ENCODE results near the gene LSM4. TPM values are rescaled to one million over a fixed set of nuclear protein-coding genes. Genes with fewer than 3 reads are reported as not detected.

LSM4 gene
- total and polyA plus RNA-seq, 2 of the 4 experiments (the other 2 are of a cell fraction): 44.8 to 118 TPM

DNA sequence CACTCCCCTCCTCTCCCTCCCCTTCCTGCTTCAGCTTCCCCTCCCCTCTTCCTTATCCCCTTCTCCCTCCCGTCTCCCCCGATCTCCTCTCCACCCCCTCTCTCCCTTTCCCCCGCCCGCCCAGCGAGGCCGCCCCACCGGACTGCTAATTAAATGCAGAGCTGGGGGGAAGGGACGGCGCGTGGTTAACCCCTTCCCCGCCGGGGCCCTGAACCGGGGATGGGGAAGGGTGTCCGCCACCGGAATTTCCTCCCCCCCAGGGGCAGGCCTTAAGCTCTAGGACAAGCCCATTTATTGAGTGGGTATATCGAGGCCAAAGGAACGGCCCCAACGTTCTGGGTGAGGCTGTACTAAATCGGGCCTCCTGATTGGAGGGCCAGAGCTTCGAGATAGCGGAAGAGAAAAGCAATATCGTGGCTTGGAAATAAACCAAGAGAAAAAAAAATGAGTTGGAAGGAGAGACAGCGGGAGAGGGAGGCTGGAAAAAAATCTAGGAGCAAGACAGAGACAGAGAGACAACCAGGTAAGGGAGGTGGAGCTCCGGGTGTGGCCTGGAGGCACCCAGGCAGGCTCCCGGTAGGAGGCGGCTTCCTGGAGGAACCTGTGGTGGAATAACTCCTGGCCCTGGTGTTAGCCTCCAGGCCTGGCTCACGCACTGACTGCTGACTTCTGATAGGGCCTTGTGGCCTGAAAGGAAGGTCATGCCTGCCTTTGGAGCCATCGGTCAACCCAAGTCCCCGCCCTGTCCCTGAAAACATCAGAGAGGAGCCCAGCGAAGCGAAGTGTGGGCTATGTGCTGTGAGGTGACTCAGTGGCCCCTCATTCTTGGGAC, 29.9 kb downstream of the LSM4 start (continued):
- no peak for TF ChIP-seq CTCF (conservative IDR thresholded peaks at IDR 0.05; ENCODE audit: low read depth, low read length)

DNA sequence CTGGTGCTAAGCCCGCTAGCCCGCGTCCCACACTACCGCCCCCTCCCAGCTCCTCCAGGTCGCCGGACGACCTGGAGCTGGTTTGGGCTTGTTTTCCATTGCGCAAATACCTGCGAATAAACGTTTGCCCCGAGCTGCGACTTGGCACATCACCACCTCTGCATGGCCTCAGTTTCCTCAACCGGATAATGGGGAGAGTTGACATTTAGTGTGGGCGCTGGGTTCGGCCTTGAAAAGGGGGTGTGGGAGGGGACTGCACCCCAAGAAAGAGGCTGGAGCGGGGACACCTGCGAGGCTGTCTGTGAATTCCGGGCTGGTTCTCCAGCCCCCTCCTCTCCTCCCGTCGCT, 30.4 kb downstream of the LSM4 start:
- BruUV-seq (replicated peaks): no TSS peak

More for the DNA sequence above, 30.4 kb downstream of the LSM4 start:
- peak overlapping the region; percentile 74 for H3K18ac ChIP-seq (ENCODE audit: low read depth, low read length)
- H4K8ac ChIP-seq (ENCODE audit: low read depth in 2 of 2, low read length in 2 of 2): peak overlapping the region; percentile 98 to 100
- WGBS, 2 experiments (ENCODE audit: extremely low coverage in 2 of 2, insufficient read length in 1 of 2): 0% methylated on average over 2 of the region's 20 CpGs; no CpG with 5 or more reads in 1 of the 2 experiments
- H2BK20ac ChIP-seq (ENCODE audit: low read depth, low read length): peak overlapping the region; percentile 79
- ChIA-PET CTCF (interaction anchor here (0.5 to 3.0 kb wide), 3 partner anchors 13 to 240 kb away, joined by 3 to 23 read pairs (median 5); no protein-coding TSS in a partner anchor), POLR2A (ENCODE audit: unreplicated experiment) (interaction anchor here (0.5 to 2.4 kb wide), 6 partner anchors 11 to 35 kb away, joined by 3 to 17 read pairs (median 6); partner anchors contain the start of genes JUND and LSM4)
- peak overlapping the region; percentile 93 for H3K23ac ChIP-seq (ENCODE audit: low read depth, low read length)
- dilution Hi-C loops (cut with HindIII; ENCODE audit: low sequenced_read_pairs, unreplicated experiment) (no loop called here), intact Hi-C loops (cut with micrococcal nuclease) (no loop called here), in situ Hi-C loops (cut with MboI; ENCODE audit: low sequenced_read_pairs) (no loop called here)
- H2AK5ac ChIP-seq (ENCODE audit: low read depth, low read length): peak overlapping the region; percentile 99
- H3K4me3 ChIP-seq (ENCODE audit: insufficient read depth, low read depth, low read length): peak overlapping the region; percentile 49
- H4K91ac ChIP-seq (ENCODE audit: insufficient read depth, low read depth, low read length): peak overlapping the region; percentile 98
- peak overlapping the region; percentile 99 for H3K4ac ChIP-seq (ENCODE audit: low read depth, low read length)
- H3K27ac ChIP-seq (ENCODE audit: insufficient read depth, low read length): peak overlapping the region; percentile 92
- peak overlapping the region; percentile 72; the same call in 2 of the 3 replicates for H2BK15ac ChIP-seq (ENCODE audit: low read depth, low read length)
- H3K4me2 ChIP-seq (ENCODE audit: low read depth, low read length): peak overlapping the region; percentile 89
- peak overlapping the region; percentile 99 for H2AK9ac ChIP-seq (replicated peaks; ENCODE audit: low read depth, low read length, poor library complexity)
- peak overlapping the region; percentile 82 for H2BK5ac ChIP-seq (ENCODE audit: low read depth, low read length, poor library complexity, severe bottlenecking)
- H3K36me3 ChIP-seq (ENCODE audit: control insufficient read depth, insufficient read depth, low read length): no peaks in the 10 kb centered on the region
- H3K56ac ChIP-seq (ENCODE audit: extremely low read depth, insufficient read depth, low read length): peak overlapping the region; percentile 84; the same call in 1 of the 2 replicates
- H3K79me1 ChIP-seq (ENCODE audit: low read depth in 1 of 2, low read length in 2 of 2): peaks cover 0 to 4% of the 10 kb centered on the region in 2 experiments; a peak in 1 of 4 replicates
- H4K20me1 ChIP-seq (ENCODE audit: insufficient read depth, low read length): no peaks in the 10 kb centered on the region
- H4K5ac ChIP-seq (ENCODE audit: low read depth, low read length): peak overlapping the region; percentile 94
- peak overlapping the region; percentile 95 for H2AFZ ChIP-seq (replicated peaks; ENCODE audit: low read length, poor library complexity)
- 0 out of 2 replicates have a peak, but pooled peaks cover 2% of the 10 kb centered on the region for H3K9me1 ChIP-seq (ENCODE audit: insufficient read depth, low read length)
- peak overlapping the region; percentile 89 for H3K9ac ChIP-seq (ENCODE audit: low read depth, low read length)
- peak overlapping the region; percentile 94 for H2BK120ac ChIP-seq (ENCODE audit: low read depth, low read length)
- peaks cover 26% of the 10 kb centered on the region for H3K4me1 ChIP-seq (ENCODE audit: control insufficient read depth, insufficient read depth, low read length)
- TF ChIP-seq MAFK (IDR thresholded peaks at IDR 0.05; ENCODE audit: low read depth, low read length): no peak
- TF ChIP-seq RAD21 (IDR thresholded peaks at IDR 0.05; ENCODE audit: low read length): no peak
- peak; percentile 62 for TF ChIP-seq CEBPB (IDR thresholded peaks at IDR 0.05; ENCODE audit: low read depth, low read length)
- no peak for TF ChIP-seq MXI1 (IDR thresholded peaks at IDR 0.05; ENCODE audit: borderline replicate concordance, low read depth, low read length)
- peak; percentile 14; the same call in 1 of the 2 replicates for TF ChIP-seq POLR2A (IDR thresholded peaks at IDR 0.05; ENCODE audit: low read depth, low read length)
- ATAC-seq (ENCODE audit: low read depth): no peak
- DNase-seq: no peak
- peak overlapping the region; percentile 99 for H3K14ac ChIP-seq (replicated peaks; ENCODE audit: low read depth, low read length)
- no peaks in the 10 kb centered on the region for H3K27me3 ChIP-seq (ENCODE audit: control insufficient read depth, insufficient read depth, low read length)
- no peaks in the 10 kb centered on the region for H3K9me3 ChIP-seq (ENCODE audit: control insufficient read depth, insufficient read depth, low read length)

Data from IMR-90 (cell line).